HepG2 (cell line): ENCODE measurements around the gene MINDY3. TPM values are rescaled to one million over a fixed set of nuclear protein-coding genes. Genes with fewer than 3 reads are reported as not detected.

Source experiments
- ATF7-NPFF ChIP-seq: sonication (generic); formaldehyde crosslinking; IDR thresholded peaks from 2 replicates; pipeline ENCODE4 v1.8.1; 2023; ENCODE audit warnings: mild to moderate bottlenecking, low read depth, missing genetic modification reagents, moderate library complexity
- CEBPG ChIP-seq: IDR thresholded peaks from 2 replicates; pipeline ENCODE4 v1.6.1; 2016
- FOXJ3 ChIP-seq: sonication (generic); formaldehyde crosslinking; IDR thresholded peaks from 2 replicates; pipeline ENCODE4 v1.4.0; 2020; ENCODE audit warnings: missing genetic modification reagents, mild to moderate bottlenecking, borderline replicate concordance
- GATAD2A ChIP-seq: IDR thresholded peaks from 2 replicates; pipeline ENCODE4 v1.6.1; 2016
- HMG20B ChIP-seq: conservative IDR thresholded peaks from 2 replicates; pipeline ENCODE4 v1.6.1; 2016; ENCODE audit warnings: missing genetic modification reagents, missing compliant biosample characterization
- HNF4A ChIP-seq: sonication (generic); formaldehyde crosslinking; IDR thresholded peaks from 2 replicates; pipeline ENCODE4 v1.4.0; 2020; ENCODE audit warnings: missing genetic modification reagents
- HNF4G ChIP-seq, 2 experiments: sonication (generic) in 1 of 2; formaldehyde crosslinking in 1 of 2; IDR thresholded peaks; 2 replicates each; pipeline versions ENCODE4 v1.4.0 to v1.6.1; 2011 to 2020; ENCODE audit warnings: borderline replicate concordance in 2 of 2, low read depth in 2 of 2, mild to moderate bottlenecking in 2 of 2, low read length in 1 of 2, missing genetic modification reagents in 1 of 2, moderate library complexity in 1 of 2
- KAT7 ChIP-seq: IDR thresholded peaks from 2 replicates; pipeline ENCODE4 v1.6.1; 2018; ENCODE audit warnings: borderline replicate concordance, missing compliant biosample characterization
- NR2F1 ChIP-seq, 2 experiments: fragments of 450-650 bp in 1 of 2; formaldehyde crosslinking in 1 of 2; IDR thresholded peaks; 2 replicates each; pipeline versions ENCODE4 v1.5.0 to v1.6.1; 2016 to 2020; ENCODE audit warnings: mild to moderate bottlenecking in 1 of 2, missing compliant biosample characterization in 1 of 2, missing genetic modification reagents in 1 of 2, moderate library complexity in 1 of 2
- NR2F2 ChIP-seq: IDR thresholded peaks from 2 replicates; pipeline ENCODE4 v1.6.1; 2012; ENCODE audit warnings: low read depth, inconsistent platforms, borderline replicate concordance
- POGZ ChIP-seq: sonication (generic); formaldehyde crosslinking; IDR thresholded peaks from 2 replicates; pipeline ENCODE4 v1.4.0; 2020; ENCODE audit warnings: mild to moderate bottlenecking, missing genetic modification reagents
- RARA ChIP-seq: IDR thresholded peaks from 2 replicates; pipeline ENCODE4 v1.6.1; 2016; ENCODE audit warnings: missing genetic modification reagents, missing compliant biosample characterization
- SOX5 ChIP-seq: IDR thresholded peaks from 2 replicates; pipeline ENCODE4 v1.6.1; 2016; ENCODE audit warnings: borderline replicate concordance
- SOX6 ChIP-seq, 2 experiments: fragments of 450-650 bp in 1 of 2; sonication (generic) in 1 of 2; formaldehyde crosslinking in 1 of 2; IDR thresholded peaks; 2 replicates each; pipeline versions ENCODE4 v1.4.0 to v1.6.1; 2017 to 2020; ENCODE audit warnings: antibody characterized with exemption in 1 of 2, mild to moderate bottlenecking in 1 of 2, missing genetic modification reagents in 1 of 2
- SYNCRIP ChIP-seq: fragments of 200-400 bp; formaldehyde crosslinking; IDR thresholded peaks from 2 replicates; pipeline ENCODE4 v1.6.1; 2018; ENCODE audit warnings: mild to moderate bottlenecking, low read depth, low read length; ENCODE audit not compliant: insufficient read depth
- TCF7L2 ChIP-seq: IDR thresholded peaks from 2 replicates; pipeline ENCODE4 v1.6.1; 2011; ENCODE audit warnings: mild to moderate bottlenecking, low read depth, low read length, moderate library complexity
- ZSCAN25 ChIP-seq: sonication (generic); formaldehyde crosslinking; IDR thresholded peaks from 2 replicates; pipeline ENCODE4 v1.8.0; 2022; ENCODE audit warnings: mild to moderate bottlenecking, missing genetic modification reagents
- polyA plus RNA-seq, 8 experiments: library from polyadenylated mRNA; depleted of rRNA in 3 of 8; stranded (reverse) in 7 of 8; unstranded in 1 of 8; fragments of >200 nt; fragmentation: Illumina TruSeq in 4 of 8; extraction: Trizol in 4 of 8; gene quantifications; 2 replicates each; pipeline versions ENCODE4 v1.2.1 to v1.2.3, GENCODE V29; 2011 to 2016; ENCODE audit warnings: low read depth in 4 of 8, missing spikeins in 1 of 8, mixed read lengths in 1 of 8; ENCODE audit not compliant: insufficient read depth in 1 of 8
- total RNA-seq, 5 experiments: library from RNA; depleted of rRNA; stranded (reverse); fragments of >200 nt; fragmentation: Illumina TruSeq; extraction: Trizol; gene quantifications; 2 replicates each; pipeline ENCODE4 v1.2.3, GENCODE V29; 2016; ENCODE audit warnings: low read depth in 1 of 5
- TF ChIP-seq, protein P1 (sequence below): sonication (generic); formaldehyde crosslinking; conservative IDR thresholded peaks from 2 replicates; pipeline ENCODE4 v1.4.0; 2020; ENCODE audit warnings: mild to moderate bottlenecking, missing genetic modification reagents, moderate library complexity
- TF ChIP-seq, protein P2 (sequence below): sonication (generic); formaldehyde crosslinking; IDR thresholded peaks from 2 replicates; pipeline ENCODE4 v1.4.0; 2020; ENCODE audit warnings: missing genetic modification reagents, mild to moderate bottlenecking, borderline replicate concordance
- TF ChIP-seq, protein P3 (sequence below): sonication (generic); formaldehyde crosslinking; IDR thresholded peaks from 2 replicates; pipeline ENCODE4 v1.4.0; 2020; ENCODE audit warnings: missing genetic modification reagents, mild to moderate bottlenecking, borderline replicate concordance
- TF ChIP-seq, protein P4 (sequence below): sonication (generic); formaldehyde crosslinking; IDR thresholded peaks from 2 replicates; pipeline ENCODE4 v1.4.0; 2020; ENCODE audit warnings: missing genetic modification reagents, borderline replicate concordance

The MINDY3 gene
- total and polyA plus RNA-seq, 2 of the 13 experiments (the other 11 are each of a cell fraction or from before 2014, with no cell fraction given): 6.4 to 17.5 TPM

DNA sequence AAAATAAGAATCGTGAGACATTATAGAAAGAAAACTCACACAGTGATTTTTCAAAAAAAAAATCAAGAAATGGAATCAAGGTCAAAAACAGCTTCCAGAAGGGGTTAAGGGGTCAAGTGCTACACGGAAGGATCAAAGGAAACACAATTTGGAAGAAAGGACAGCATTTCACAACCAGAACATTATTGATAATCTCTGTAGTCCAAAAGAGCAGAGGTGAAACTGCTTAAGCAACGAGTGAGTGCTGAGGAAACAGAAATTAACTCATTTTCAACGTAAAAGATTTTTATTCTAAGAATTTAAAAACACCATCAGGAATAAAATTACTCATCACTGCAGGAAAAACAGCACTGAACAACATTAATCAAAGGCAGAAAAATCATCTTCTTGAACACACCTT is 23.5 kb downstream of the MINDY3 start (continued):
- TF ChIP-seq, protein P1, sequence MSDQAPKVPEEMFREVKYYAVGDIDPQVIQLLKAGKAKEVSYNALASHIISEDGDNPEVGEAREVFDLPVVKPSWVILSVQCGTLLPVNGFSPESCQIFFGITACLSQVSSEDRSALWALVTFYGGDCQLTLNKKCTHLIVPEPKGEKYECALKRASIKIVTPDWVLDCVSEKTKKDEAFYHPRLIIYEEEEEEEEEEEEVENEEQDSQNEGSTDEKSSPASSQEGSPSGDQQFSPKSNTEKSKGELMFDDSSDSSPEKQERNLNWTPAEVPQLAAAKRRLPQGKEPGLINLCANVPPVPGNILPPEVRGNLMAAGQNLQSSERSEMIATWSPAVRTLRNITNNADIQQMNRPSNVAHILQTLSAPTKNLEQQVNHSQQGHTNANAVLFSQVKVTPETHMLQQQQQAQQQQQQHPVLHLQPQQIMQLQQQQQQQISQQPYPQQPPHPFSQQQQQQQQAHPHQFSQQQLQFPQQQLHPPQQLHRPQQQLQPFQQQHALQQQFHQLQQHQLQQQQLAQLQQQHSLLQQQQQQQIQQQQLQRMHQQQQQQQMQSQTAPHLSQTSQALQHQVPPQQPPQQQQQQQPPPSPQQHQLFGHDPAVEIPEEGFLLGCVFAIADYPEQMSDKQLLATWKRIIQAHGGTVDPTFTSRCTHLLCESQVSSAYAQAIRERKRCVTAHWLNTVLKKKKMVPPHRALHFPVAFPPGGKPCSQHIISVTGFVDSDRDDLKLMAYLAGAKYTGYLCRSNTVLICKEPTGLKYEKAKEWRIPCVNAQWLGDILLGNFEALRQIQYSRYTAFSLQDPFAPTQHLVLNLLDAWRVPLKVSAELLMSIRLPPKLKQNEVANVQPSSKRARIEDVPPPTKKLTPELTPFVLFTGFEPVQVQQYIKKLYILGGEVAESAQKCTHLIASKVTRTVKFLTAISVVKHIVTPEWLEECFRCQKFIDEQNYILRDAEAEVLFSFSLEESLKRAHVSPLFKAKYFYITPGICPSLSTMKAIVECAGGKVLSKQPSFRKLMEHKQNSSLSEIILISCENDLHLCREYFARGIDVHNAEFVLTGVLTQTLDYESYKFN (CRISPR knock-in tag): peak; percentile 60
- peak; percentile 51; the same call in 1 of the 2 replicates for TF ChIP-seq HNF4G (IDR thresholded peaks at IDR 0.05; ENCODE audit: borderline replicate concordance, low read depth, low read length)
- no peak for TF ChIP-seq HNF4G (CRISPR knock-in tag; IDR thresholded peaks at IDR 0.05; ENCODE audit: borderline replicate concordance, low read depth)
- TF ChIP-seq HNF4A (CRISPR knock-in tag): peak; percentile 86
- peak; percentile 90 to 96 for TF ChIP-seq NR2F1 (CRISPR knock-in tag; IDR thresholded peaks at IDR 0.05)
- TF ChIP-seq, protein P2, sequence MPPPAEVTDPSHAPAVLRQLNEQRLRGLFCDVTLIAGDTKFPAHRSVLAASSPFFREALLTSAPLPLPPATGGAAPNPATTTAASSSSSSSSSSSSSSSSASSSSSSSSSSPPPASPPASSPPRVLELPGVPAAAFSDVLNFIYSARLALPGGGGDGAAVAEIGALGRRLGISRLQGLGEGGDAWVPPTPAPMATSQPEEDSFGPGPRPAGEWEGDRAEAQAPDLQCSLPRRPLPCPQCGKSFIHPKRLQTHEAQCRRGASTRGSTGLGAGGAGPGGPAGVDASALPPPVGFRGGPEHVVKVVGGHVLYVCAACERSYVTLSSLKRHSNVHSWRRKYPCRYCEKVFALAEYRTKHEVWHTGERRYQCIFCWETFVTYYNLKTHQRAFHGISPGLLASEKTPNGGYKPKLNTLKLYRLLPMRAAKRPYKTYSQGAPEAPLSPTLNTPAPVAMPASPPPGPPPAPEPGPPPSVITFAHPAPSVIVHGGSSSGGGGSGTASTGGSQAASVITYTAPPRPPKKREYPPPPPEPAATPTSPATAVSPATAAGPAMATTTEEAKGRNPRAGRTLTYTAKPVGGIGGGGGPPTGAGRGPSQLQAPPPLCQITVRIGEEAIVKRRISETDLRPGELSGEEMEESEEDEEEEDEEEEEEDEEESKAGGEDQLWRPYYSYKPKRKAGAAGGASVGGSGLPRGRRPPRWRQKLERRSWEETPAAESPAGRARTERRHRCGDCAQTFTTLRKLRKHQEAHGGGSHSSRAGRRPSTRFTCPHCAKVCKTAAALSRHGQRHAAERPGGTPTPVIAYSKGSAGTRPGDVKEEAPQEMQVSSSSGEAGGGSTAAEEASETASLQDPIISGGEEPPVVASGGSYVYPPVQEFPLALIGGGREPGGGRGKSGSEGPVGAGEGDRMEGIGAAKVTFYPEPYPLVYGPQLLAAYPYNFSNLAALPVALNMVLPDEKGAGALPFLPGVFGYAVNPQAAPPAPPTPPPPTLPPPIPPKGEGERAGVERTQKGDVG (CRISPR knock-in tag): no peak
- TF ChIP-seq, protein P3, sequence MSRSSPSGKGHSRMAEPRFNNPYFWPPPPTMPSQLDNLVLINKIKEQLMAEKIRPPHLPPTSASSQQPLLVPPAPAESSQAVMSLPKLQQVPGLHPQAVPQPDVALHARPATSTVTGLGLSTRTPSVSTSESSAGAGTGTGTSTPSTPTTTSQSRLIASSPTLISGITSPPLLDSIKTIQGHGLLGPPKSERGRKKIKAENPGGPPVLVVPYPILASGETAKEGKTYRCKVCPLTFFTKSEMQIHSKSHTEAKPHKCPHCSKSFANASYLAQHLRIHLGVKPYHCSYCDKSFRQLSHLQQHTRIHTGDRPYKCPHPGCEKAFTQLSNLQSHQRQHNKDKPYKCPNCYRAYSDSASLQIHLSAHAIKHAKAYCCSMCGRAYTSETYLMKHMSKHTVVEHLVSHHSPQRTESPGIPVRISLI: peak; percentile 71; the same call in 1 of the 2 replicates
- no peak for TF ChIP-seq ATF7-NPFF (CRISPR knock-in tag)
- peak; percentile 52 for TF ChIP-seq SOX5 (CRISPR knock-in tag)
- TF ChIP-seq CEBPG (CRISPR knock-in tag): peak; percentile 60
- no peak for TF ChIP-seq KAT7 (CRISPR knock-in tag)
- TF ChIP-seq TCF7L2: peak; percentile 82; the same call in 1 of the 2 replicates
- peak; percentile 71 for TF ChIP-seq HMG20B (CRISPR knock-in tag)
- no peak for TF ChIP-seq ZSCAN25
- 0 out of 2 replicates have a peak, but pooled peaks have one; percentile 16 for TF ChIP-seq POGZ (CRISPR knock-in tag)
- peak; percentile 98 for TF ChIP-seq NR2F2
- no peak for TF ChIP-seq SOX6 (IDR thresholded peaks at IDR 0.05)
- peak; percentile 55; the same call in 1 of the 2 replicates for TF ChIP-seq SOX6 (CRISPR knock-in tag; IDR thresholded peaks at IDR 0.05)
- TF ChIP-seq, protein P4, sequence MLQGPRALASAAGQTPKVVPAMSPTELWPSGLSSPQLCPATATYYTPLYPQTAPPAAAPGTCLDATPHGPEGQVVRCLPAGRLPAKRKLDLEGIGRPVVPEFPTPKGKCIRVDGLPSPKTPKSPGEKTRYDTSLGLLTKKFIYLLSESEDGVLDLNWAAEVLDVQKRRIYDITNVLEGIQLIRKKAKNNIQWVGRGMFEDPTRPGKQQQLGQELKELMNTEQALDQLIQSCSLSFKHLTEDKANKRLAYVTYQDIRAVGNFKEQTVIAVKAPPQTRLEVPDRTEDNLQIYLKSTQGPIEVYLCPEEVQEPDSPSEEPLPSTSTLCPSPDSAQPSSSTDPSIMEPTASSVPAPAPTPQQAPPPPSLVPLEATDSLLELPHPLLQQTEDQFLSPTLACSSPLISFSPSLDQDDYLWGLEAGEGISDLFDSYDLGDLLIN (CRISPR knock-in tag): no peak
- no peak for TF ChIP-seq SYNCRIP
- peak; percentile 77 for TF ChIP-seq RARA (CRISPR knock-in tag)
- TF ChIP-seq GATAD2A (CRISPR knock-in tag): peak; percentile 39; the same call in 1 of the 2 replicates
- TF ChIP-seq FOXJ3: peak; percentile 41; the same call in 1 of the 2 replicates
